ENCODE measurements around the gene FAAH2. TPM values are rescaled to one million over a fixed set of nuclear protein-coding genes. Genes with fewer than 3 reads are reported as not detected.

FAAH2 gene
- total and polyA plus RNA-seq, 4 donors = 7.3 to 16.0 (median 8.1) TPM

- H3K9me3 ChIP-seq (ENCODE audit: control insufficient read depth in 4 of 4, insufficient read depth in 3 of 4, low read length in 3 of 4) = no peaks in the 10 kb centered on the region
- no peaks in the 10 kb centered on the region for H3K4me1 ChIP-seq (ENCODE audit: control insufficient read depth in 5 of 5, insufficient read depth in 5 of 5, low read length in 5 of 5)
- 47 to 77% methylated on average over 2 of the region's 2 CpGs for WGBS, 2 donors
- no peak for TF ChIP-seq CTCF (IDR thresholded peaks at IDR 0.05; ENCODE audit: control extremely low read depth, extremely low read depth)
- ATAC-seq (ENCODE audit: insufficient read depth, low FRiP score) = no peak
- H3K9ac ChIP-seq (ENCODE audit: insufficient read depth in 1 of 2, low read length in 2 of 2) = no peak overlapping the region
- no peaks in the 10 kb centered on the region for H3K27me3 ChIP-seq (ENCODE audit: control insufficient read depth in 3 of 3, insufficient read depth in 3 of 3, low read length in 2 of 3)
- no peak for DNase-seq
- H3K27ac ChIP-seq (ENCODE audit: low read depth in 1 of 2, low read length in 1 of 2) = no peak overlapping the region
- H3K36me3 ChIP-seq (ENCODE audit: control insufficient read depth in 4 of 4, insufficient read depth in 4 of 4, low read length in 4 of 4) = no peaks in the 10 kb centered on the region
- H3K4me3 ChIP-seq = no peak overlapping the region
These were observed 67.1 kb downstream of the FAAH2 start for GRCh38 chrX:57353472-57354132.

GRCh38 chrX:57364145-57364544, 77.6 kb downstream of the FAAH2 start:
- Histone ChIP-seq H3K27me3 (ENCODE audit: control insufficient read depth in 3 of 3, insufficient read depth in 3 of 3, low read length in 2 of 3) (no peaks in the 10 kb centered on the region), H3K4me3 (no peak overlapping the region), H3K9ac (ENCODE audit: insufficient read depth in 1 of 2, low read length in 2 of 2) (no peak overlapping the region), H3K9me3 (ENCODE audit: control insufficient read depth in 4 of 4, insufficient read depth in 3 of 4, low read length in 3 of 4) (peaks cover 0 to 11% (median 0%) of the 10 kb centered on the region in 4 donors), H3K4me1 (ENCODE audit: control insufficient read depth in 5 of 5, insufficient read depth in 5 of 5, low read length in 5 of 5) (no peaks in the 10 kb centered on the region), H3K27ac (ENCODE audit: low read depth in 1 of 2, low read length in 1 of 2) (no peak overlapping the region), H3K36me3 (ENCODE audit: control insufficient read depth in 4 of 4, insufficient read depth in 4 of 4, low read length in 4 of 4) (peaks cover 0 to 2% (median 0%) of the 10 kb centered on the region in 4 donors)
- ATAC-seq (ENCODE audit: insufficient read depth, low FRiP score) (no peak), DNase-seq (no peak)
- no peak for TF ChIP-seq CTCF (IDR thresholded peaks at IDR 0.05; ENCODE audit: control extremely low read depth, extremely low read depth)
- WGBS, 2 donors = 28 to 78% methylated on average over 1 of the region's 1 CpG

- no peaks in the 10 kb centered on the region for H3K4me1 ChIP-seq (ENCODE audit: control insufficient read depth in 5 of 5, insufficient read depth in 5 of 5, low read length in 5 of 5)
- H3K9ac ChIP-seq (ENCODE audit: insufficient read depth in 1 of 2, low read length in 2 of 2) = no peak overlapping the region
- DNase-seq (no peak), ATAC-seq (ENCODE audit: insufficient read depth, low FRiP score) (no peak)
- no peak overlapping the region for H3K4me3 ChIP-seq
- H3K27me3 ChIP-seq (ENCODE audit: control insufficient read depth in 3 of 3, insufficient read depth in 3 of 3, low read length in 2 of 3) = no peaks in the 10 kb centered on the region
- H3K27ac ChIP-seq (ENCODE audit: low read depth in 1 of 2, low read length in 1 of 2) = no peak overlapping the region
- peaks cover 0 to 2% (median 0%) of the 10 kb centered on the region in 4 donors for H3K36me3 ChIP-seq (ENCODE audit: control insufficient read depth in 4 of 4, insufficient read depth in 4 of 4, low read length in 4 of 4)
- WGBS, 2 donors = 75 to 87% methylated on average over 4 of the region's 4 CpGs
- H3K9me3 ChIP-seq (ENCODE audit: control insufficient read depth in 4 of 4, insufficient read depth in 3 of 4, low read length in 3 of 4) = peaks cover 0 to 11% (median 0%) of the 10 kb centered on the region in 4 donors
- no peak for TF ChIP-seq CTCF (IDR thresholded peaks at IDR 0.05; ENCODE audit: control extremely low read depth, extremely low read depth)
These were observed 79.9 kb downstream of the FAAH2 start for GRCh38 chrX:57366430-57366829.

- no peak overlapping the region for H3K4me3 ChIP-seq
- WGBS, 2 donors = 31 to 36% methylated on average over 1 of the region's 1 CpG
- H3K4me1 ChIP-seq (ENCODE audit: control insufficient read depth in 5 of 5, insufficient read depth in 5 of 5, low read length in 5 of 5) = no peaks in the 10 kb centered on the region
- H3K9me3 ChIP-seq (ENCODE audit: control insufficient read depth in 4 of 4, insufficient read depth in 3 of 4, low read length in 3 of 4) = peaks cover 0 to 11% (median 0%) of the 10 kb centered on the region in 4 donors
- H3K9ac ChIP-seq (ENCODE audit: insufficient read depth in 1 of 2, low read length in 2 of 2) = no peak overlapping the region
- TF ChIP-seq CTCF (IDR thresholded peaks at IDR 0.05; ENCODE audit: control extremely low read depth, extremely low read depth) = no peak
- ATAC-seq (ENCODE audit: insufficient read depth, low FRiP score) (no peak), DNase-seq (peak; percentile 16 to 43 (median 20))
- H3K27me3 ChIP-seq (ENCODE audit: control insufficient read depth in 3 of 3, insufficient read depth in 3 of 3, low read length in 2 of 3) = no peaks in the 10 kb centered on the region
- H3K36me3 ChIP-seq (ENCODE audit: control insufficient read depth in 4 of 4, insufficient read depth in 4 of 4, low read length in 4 of 4) = peaks cover 0 to 2% (median 0%) of the 10 kb centered on the region in 4 donors
- H3K27ac ChIP-seq (ENCODE audit: low read depth in 1 of 2, low read length in 1 of 2) = no peak overlapping the region
These were observed 81.1 kb downstream of the FAAH2 start for GRCh38 chrX:57367649-57368048.
